IMR-90 (cell line): Measurements from ENCODE around the gene GALNT5. TPM values are rescaled to one million over a fixed set of nuclear protein-coding genes. Genes with fewer than 3 reads are reported as not detected.

Experiments used
- ATAC-seq: fragments of 200-7000 bp; cut with Tn5 transposase; 2 replicates; pipeline ENCODE4 v1.9.1; 2020; ENCODE audit warnings: low read depth, mild to moderate bottlenecking, moderate library complexity
- BruUV-seq: library from RNA; stranded (reverse); fragments of 400-500 nt; replicated peaks from 2 replicates; lab custom pipeline; 2021; lab: Mats Ljungman, UMichigan
- CTCF ChIA-PET: fragments of 300-600 bp; formaldehyde crosslinking; extraction: SDS; loops from one replicate; lab custom pipeline; 2021; ENCODE audit warnings: antibody characterized with exemption; lab: Yijun Ruan, JAX
- POLR2A ChIA-PET: fragments of 300-600 bp; sonication (Branson Sonifier 250); formaldehyde crosslinking; loops from one replicate; lab custom pipeline; 2022; ENCODE audit warnings: antibody characterized with exemption; ENCODE audit not compliant: unreplicated experiment; lab: Charles Lee
- DNase-seq: peaks from one replicate; pipeline ENCODE4 v3.0.0; 2013
- H2AFZ ChIP-seq: replicated peaks from 2 replicates; pipeline ENCODE3; 2013; ENCODE audit warnings: low read length, mild to moderate bottlenecking; ENCODE audit not compliant: poor library complexity
- H2AK5ac ChIP-seq: 2 replicates; pipeline ENCODE4 v1.6.1; 2013; ENCODE audit warnings: low read depth, low read length, inconsistent platforms
- H2AK9ac ChIP-seq: replicated peaks from 2 replicates; pipeline ENCODE3; 2013; ENCODE audit warnings: mild to moderate bottlenecking, low read depth, low read length, moderate library complexity; ENCODE audit not compliant: poor library complexity
- H2BK120ac ChIP-seq: 2 replicates; pipeline ENCODE4 v1.6.1; 2013; ENCODE audit warnings: low read depth, low read length, inconsistent platforms
- H2BK15ac ChIP-seq: 3 replicates; pipeline ENCODE4 v1.6.1; 2013; ENCODE audit warnings: low read depth, low read length, inconsistent platforms
- H2BK20ac ChIP-seq: 2 replicates; pipeline ENCODE4 v1.6.1; 2013; ENCODE audit warnings: low read depth, mild to moderate bottlenecking, inconsistent platforms, low read length, moderate library complexity
- H2BK5ac ChIP-seq: 2 replicates; pipeline ENCODE4 v1.6.1; 2013; ENCODE audit warnings: mild to moderate bottlenecking, low read depth, low read length, inconsistent platforms; ENCODE audit not compliant: poor library complexity, severe bottlenecking
- H3K14ac ChIP-seq: replicated peaks from 2 replicates; pipeline ENCODE4 v1.6.1; 2013; ENCODE audit warnings: low read depth, low read length, inconsistent platforms
- H3K18ac ChIP-seq: 2 replicates; pipeline ENCODE4 v1.6.1; 2013; ENCODE audit warnings: low read depth, low read length, control low read depth
- H3K23ac ChIP-seq: 2 replicates; pipeline ENCODE4 v1.6.1; 2013; ENCODE audit warnings: low read depth, low read length, inconsistent platforms
- H3K27ac ChIP-seq: 2 replicates; pipeline ENCODE4 v1.5.1; 2013; ENCODE audit warnings: mild to moderate bottlenecking, control low read depth, low read length; ENCODE audit not compliant: insufficient read depth
- H3K27me3 ChIP-seq: 2 replicates; pipeline ENCODE4 v1.6.1; 2013; ENCODE audit warnings: low read length; ENCODE audit not compliant: control insufficient read depth, insufficient read depth
- H3K36me3 ChIP-seq: 2 replicates; pipeline ENCODE4 v1.6.1; 2013; ENCODE audit warnings: low read length, mixed read lengths; ENCODE audit not compliant: control insufficient read depth, insufficient read depth
- H3K4ac ChIP-seq: 2 replicates; pipeline ENCODE4 v1.6.1; 2013; ENCODE audit warnings: low read depth, low read length, inconsistent platforms
- H3K4me1 ChIP-seq: 2 replicates; pipeline ENCODE4 v1.6.1; 2013; ENCODE audit warnings: low read length, mixed read lengths; ENCODE audit not compliant: control insufficient read depth, insufficient read depth
- H3K4me2 ChIP-seq: 2 replicates; pipeline ENCODE4 v1.6.1; 2013; ENCODE audit warnings: low read depth, mild to moderate bottlenecking, control low read depth, low read length, moderate library complexity
- H3K4me3 ChIP-seq: 2 replicates; pipeline ENCODE4 v1.5.1; 2013; ENCODE audit warnings: low read depth, mild to moderate bottlenecking, control low read depth, low read length, moderate library complexity; ENCODE audit not compliant: insufficient read depth
- H3K56ac ChIP-seq: 2 replicates; pipeline ENCODE4 v1.6.1; 2013; ENCODE audit warnings: low read length, inconsistent platforms; ENCODE audit not compliant: insufficient read depth; ENCODE audit errors: extremely low read depth
- H3K79me1 ChIP-seq, 2 experiments: 2 replicates each; pipeline ENCODE4 v1.6.1; 2013; ENCODE audit warnings: low read length in 2 of 2, inconsistent platforms in 1 of 2, low read depth in 1 of 2
- H3K9ac ChIP-seq: 2 replicates; pipeline ENCODE4 v1.6.1; 2013; ENCODE audit warnings: low read depth, low read length, control low read depth
- H3K9me1 ChIP-seq: 2 replicates; pipeline ENCODE4 v1.6.1; 2013; ENCODE audit warnings: low read length, inconsistent platforms; ENCODE audit not compliant: insufficient read depth
- H3K9me3 ChIP-seq: 2 replicates; pipeline ENCODE4 v1.6.1; 2013; ENCODE audit warnings: low read length; ENCODE audit not compliant: control insufficient read depth, insufficient read depth
- H4K20me1 ChIP-seq: 2 replicates; pipeline ENCODE4 v1.6.1; 2013; ENCODE audit warnings: low read length, inconsistent platforms; ENCODE audit not compliant: insufficient read depth
- H4K5ac ChIP-seq: 2 replicates; pipeline ENCODE4 v1.6.1; 2013; ENCODE audit warnings: mild to moderate bottlenecking, low read depth, low read length, control low read depth
- H4K8ac ChIP-seq, 2 experiments: 2 replicates each; pipeline ENCODE4 v1.6.1; 2013; ENCODE audit warnings: low read depth in 2 of 2, low read length in 2 of 2, control low read depth in 1 of 2, inconsistent platforms in 1 of 2
- H4K91ac ChIP-seq: 2 replicates; pipeline ENCODE4 v1.6.1; 2013; ENCODE audit warnings: low read depth, low read length, inconsistent platforms; ENCODE audit not compliant: insufficient read depth
- BHLHE40 ChIP-seq: fragments of 150-350 bp; IDR thresholded peaks from 2 replicates; pipeline ENCODE4 v1.6.1; 2016; ENCODE audit warnings: mild to moderate bottlenecking, low read depth, low read length
- MAFK ChIP-seq: IDR thresholded peaks from 2 replicates; pipeline ENCODE4 v1.6.1; 2012; ENCODE audit warnings: low read depth, low read length, improper control_type of control experiment
- RFX5 ChIP-seq: IDR thresholded peaks from 2 replicates; pipeline ENCODE4 v1.8.0; 2012; ENCODE audit warnings: low read depth, mild to moderate bottlenecking, low read length, moderate library complexity
- WGBS, 2 experiments: methylation state at CpG; one replicate each; pipeline versions ENCODE4 v1.1.5 to v1.1.7; 2013; ENCODE audit warnings: missing lambda C conversion rate in 2 of 2; ENCODE audit not compliant: insufficient read length in 1 of 2; ENCODE audit errors: extremely low coverage in 2 of 2; 5-methylcytosine and 5-hydroxymethylcytosine counted together
- dilution Hi-C: fragments of 300-500 bp; cut with HindIII; formaldehyde crosslinking; loops from one replicate; pipeline ENCODE4 v1.14.3; 2018; ENCODE audit warnings: low sequenced_read_pairs; ENCODE audit not compliant: unreplicated experiment
- in situ Hi-C: fragments of 300-500 bp; cut with MboI; formaldehyde crosslinking; loops from 3 replicates; pipeline ENCODE4 v1.14.3; 2019; ENCODE audit warnings: low sequenced_read_pairs, inconsistent platforms, mixed read lengths
- intact Hi-C: fragments of 100-400 bp; cut with micrococcal nuclease; formaldehyde crosslinking; loops from 2 replicates; pipeline ENCODE4 v1.10.0; 2022
- polyA plus RNA-seq, 3 experiments: library from polyadenylated mRNA; depleted of rRNA; stranded (reverse); fragments of >200 nt; gene quantifications; 2 replicates each; pipeline ENCODE4 v1.2.3, GENCODE V29; 2012; ENCODE audit warnings: low replicate concordance in 1 of 3
- total RNA-seq: library from RNA; depleted of rRNA; stranded (reverse); fragments of >200 nt; gene quantifications from 2 replicates; pipeline ENCODE4 v1.2.3, GENCODE V29; 2012

The GALNT5 gene
- total and polyA plus RNA-seq, 2 of the 4 experiments (the other 2 are of a cell fraction): 36.3 to 63.3 TPM

- Histone ChIP-seq H2BK5ac (no peak overlapping the region), H3K14ac (no peak overlapping the region), H4K20me1 (peaks cover 3% of the 10 kb centered on the region; the same call in 1 of the 2 replicates), H3K4me2 (no peak overlapping the region), H4K5ac (no peak overlapping the region), H2AK5ac (no peak overlapping the region), H3K18ac (no peak overlapping the region), H2AK9ac (no peak overlapping the region), H3K36me3 (peaks cover 6% of the 10 kb centered on the region), H4K91ac (no peak overlapping the region), H3K27ac (no peak overlapping the region), H2BK20ac (no peak overlapping the region), H3K9ac (no peak overlapping the region), H3K4me3 (no peak overlapping the region), H3K23ac (no peak overlapping the region), H3K79me1 (peaks cover 19 to 25% of the 10 kb centered on the region in 2 experiments), H3K9me3 (no peaks in the 10 kb centered on the region), H3K56ac (no peak overlapping the region), H2BK15ac (no peak overlapping the region), H4K8ac (no peak overlapping the region), H3K9me1 (0 out of 2 replicates have a peak, but pooled peaks cover 2% of the 10 kb centered on the region), H2AFZ (no peak overlapping the region), H3K4me1 (no peaks in the 10 kb centered on the region), H2BK120ac (no peak overlapping the region), H3K27me3 (no peaks in the 10 kb centered on the region), H3K4ac (no peak overlapping the region)
- no peak for DNase-seq
- ChIA-PET POLR2A (no interaction called here), CTCF (no interaction called here)
- no CpG with 5 or more reads among the region's 6 CpGs for WGBS, 2 experiments
- in situ Hi-C loops: no loop called here
- ATAC-seq: no peak
- no TSS peak for BruUV-seq
- dilution Hi-C loops: no loop called here
- intact Hi-C loops: no loop called here
- no peak for TF ChIP-seq MAFK
- no peak for TF ChIP-seq RFX5
- TF ChIP-seq BHLHE40: no peak
These were observed 23.8 kb downstream of the GALNT5 start for GRCh38 chr2:157281316-157281715.
